IPS-NIHi7 (cell line): ENCODE measurements around the gene TMEM80.
"Not testable (repeated sequence)": the region's sequence is repeated elsewhere in the genome, so short reads cannot be mapped to it uniquely, and the experiment has no call there.

Source experiments
- DNase-seq: peaks from one replicate; pipeline ENCODE4 v3.0.0; 2012; ENCODE audit warnings: mixed read lengths; ENCODE audit errors: extremely low spot score

The TMEM80 gene

GRCh38 chr11:695538-696248 is at the start of gene TMEM80:
TSS of gene TMEM80 (plus strand) at chr11:695816. CDS start at chr11:695828, 12 bp downstream.
- peak; percentile 87 for DNase-seq

DNA sequence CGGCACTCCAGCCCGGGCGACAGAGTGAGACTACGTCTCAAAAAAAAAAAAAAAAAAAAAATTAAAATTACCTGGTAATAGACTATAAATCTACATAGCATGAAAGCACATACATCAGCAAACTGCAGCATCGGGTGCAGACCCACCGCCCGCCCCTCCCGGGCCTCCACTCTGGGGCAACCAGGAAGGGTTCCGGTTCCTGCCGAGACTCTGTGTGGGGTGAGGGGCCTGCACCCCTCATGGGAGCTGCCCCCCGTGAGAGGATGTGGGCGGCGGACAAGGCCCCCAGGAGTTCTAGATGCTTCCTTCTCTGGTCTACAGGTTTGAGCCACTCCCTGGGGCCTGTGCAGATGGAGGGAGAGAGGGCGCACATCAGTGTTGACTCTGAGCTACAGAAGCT is 49.4 kb upstream of the TMEM80 start:
- no peak for DNase-seq

- not testable (repeated sequence) for DNase-seq
These were observed 47.9 kb upstream of the TMEM80 start for GRCh38 chr11:647672-648158.

DNA sequence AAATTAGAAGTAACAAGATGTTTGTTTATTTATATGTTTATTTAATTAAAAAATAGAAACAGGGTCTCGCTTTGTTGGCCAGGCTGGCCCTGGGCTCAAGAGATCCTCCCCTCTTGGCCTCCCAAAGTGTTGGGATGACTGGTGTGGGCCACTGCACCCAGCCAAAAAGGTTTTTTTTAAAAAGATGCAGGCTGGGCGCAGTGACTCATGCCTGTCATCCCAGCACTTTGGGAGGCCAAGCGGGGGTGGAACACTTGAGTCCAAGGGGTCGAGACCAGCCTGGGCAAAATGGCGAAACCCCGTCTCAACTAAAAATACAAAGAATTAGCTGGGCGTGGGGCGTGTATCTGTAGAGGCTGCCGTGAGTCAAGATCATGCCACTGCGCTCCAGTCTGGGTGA is 45.1 kb upstream of the TMEM80 start:
- DNase-seq = no peak

- DNase-seq = not testable (repeated sequence)
These were observed 42.5 kb upstream of the TMEM80 start for GRCh38 chr11:653136-653535.

DNA sequence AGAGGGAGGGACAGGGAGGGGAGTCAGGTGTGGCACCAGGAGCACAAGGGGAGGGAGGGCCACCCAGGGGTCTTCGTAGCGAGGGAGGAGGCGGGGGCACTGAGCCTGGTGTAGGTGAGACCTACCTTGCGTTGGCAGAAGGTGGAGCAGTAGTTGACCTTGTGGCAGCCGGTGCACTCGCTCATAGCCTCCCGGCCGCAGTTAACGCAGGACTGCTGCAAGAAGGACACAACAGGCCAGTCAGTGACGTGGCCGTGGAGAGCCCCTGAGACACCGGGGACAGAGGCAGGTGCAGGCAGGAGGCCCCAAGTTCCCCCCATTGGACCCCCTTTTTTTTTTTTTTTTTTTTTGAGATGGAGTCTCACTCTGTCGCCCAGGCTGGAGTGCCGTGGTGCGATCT is 41.8 kb upstream of the TMEM80 start:
- no peak for DNase-seq

DNA sequence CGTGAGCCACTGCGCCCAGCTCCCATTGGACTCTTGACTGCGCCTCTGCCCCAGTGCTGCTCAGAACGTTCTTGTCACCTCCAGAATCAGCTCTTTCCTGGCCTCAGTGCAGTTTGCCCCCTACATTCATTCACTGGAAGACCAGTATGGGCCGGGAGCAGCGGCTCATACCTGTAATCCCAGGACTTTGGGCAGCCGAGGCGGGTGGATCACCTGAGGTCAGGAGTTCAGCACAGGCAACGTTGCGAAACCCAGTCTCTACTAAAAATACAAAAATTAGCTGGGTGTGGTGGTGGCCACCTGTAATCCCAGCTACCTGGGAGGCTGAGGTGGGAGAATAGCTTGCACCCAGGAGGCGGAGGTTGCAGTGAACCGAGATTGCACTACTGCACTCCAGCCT is 41.2 kb upstream of the TMEM80 start:
- DNase-seq = not testable (repeated sequence)

- no peak for DNase-seq
These were observed 40.4 kb upstream of the TMEM80 start for GRCh38 chr11:655036-655726.

DNA sequence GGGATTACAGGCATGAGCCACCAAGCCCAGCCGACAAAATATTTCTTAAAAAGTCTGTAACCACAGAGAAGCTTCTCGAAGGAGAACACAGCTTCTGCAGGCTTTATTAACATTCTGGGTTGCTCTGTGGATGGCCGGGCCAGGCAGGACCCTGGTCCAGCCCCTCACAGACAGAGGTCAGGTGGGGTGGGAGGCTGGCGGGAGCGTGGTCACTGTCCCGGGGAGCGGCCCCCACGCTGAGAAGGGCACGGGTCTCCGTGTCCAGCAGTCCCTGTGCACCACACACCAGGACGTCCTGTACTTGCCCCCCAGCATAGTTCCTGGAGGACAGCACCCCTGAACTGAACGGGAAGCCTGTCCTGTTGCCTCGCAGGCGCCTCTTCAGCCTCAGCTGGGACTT is 39.2 kb upstream of the TMEM80 start:
- DNase-seq = no peak

DNA sequence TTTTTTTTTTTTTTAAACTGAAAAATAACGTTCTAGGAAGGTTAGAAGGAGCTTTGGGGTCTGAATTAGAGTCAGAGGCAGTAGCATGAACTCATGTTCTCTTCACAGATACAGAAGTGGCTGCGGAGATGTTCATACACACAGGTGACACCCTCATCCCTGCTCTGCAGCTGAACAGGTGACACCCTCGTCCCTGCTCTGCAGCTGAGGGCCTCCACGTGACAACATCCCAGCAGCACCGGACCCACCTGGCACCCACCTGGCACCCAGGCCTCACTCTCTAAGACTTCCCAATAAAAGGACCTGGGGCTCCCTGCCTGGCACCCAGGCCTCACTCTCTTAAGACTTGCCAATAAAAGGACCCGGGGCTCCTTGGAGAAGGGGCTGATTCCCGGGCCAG is 38.8 kb upstream of the TMEM80 start:
- no peak for DNase-seq

- no peak for DNase-seq
These were observed 37.9 kb upstream of the TMEM80 start for GRCh38 chr11:657691-658126.

DNA sequence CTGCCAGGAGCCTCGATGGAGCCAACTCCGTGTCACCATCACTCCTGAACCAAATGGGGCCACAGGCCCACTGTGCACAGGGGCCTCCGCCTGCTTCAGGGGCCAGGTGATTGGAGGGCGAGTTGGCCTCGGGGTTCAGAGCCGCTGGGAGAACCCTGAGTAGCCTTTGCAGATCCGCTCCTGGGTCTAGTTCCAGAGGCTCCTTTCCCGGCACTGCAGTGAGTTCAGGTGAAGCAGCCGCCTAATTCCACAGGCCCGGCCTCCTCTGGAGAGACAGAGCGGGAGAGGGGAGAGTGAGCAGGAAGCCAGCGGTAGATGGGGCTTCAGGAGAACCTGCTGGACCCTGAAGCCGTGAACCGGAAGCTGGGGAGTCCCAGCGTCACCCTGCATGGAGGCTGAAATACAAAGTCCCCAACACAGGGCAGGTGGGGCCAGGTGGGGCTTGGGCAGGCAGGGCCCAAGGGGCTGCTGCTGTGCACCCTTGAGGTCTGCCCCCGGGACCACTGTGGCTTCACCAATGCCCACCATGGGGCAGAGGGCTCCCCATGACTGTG is 36.0 kb upstream of the TMEM80 start:
- no peak for DNase-seq

DNA sequence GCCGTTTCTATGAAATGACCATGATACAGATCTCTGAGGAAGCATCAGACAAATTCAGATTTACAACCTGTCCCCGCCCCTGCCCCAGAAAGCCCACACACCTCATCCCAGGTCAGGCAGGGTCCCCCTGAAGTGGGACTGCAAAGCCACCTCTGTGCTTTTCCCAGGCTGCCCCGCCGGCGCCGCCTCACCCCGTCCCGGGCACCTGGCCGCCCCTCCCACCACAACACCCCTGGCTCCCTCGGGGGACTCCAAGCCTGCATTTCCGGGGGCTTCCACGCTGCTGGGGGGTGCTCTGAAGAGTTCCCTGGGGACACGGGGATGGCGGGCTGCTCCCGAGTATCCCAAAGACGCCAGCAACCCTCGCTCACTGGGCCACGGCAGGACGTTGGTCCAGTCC is 35.3 kb upstream of the TMEM80 start:
- DNase-seq = no peak

- DNase-seq = no peak
These were observed 34.8 kb upstream of the TMEM80 start for GRCh38 chr11:660681-661444.

DNA sequence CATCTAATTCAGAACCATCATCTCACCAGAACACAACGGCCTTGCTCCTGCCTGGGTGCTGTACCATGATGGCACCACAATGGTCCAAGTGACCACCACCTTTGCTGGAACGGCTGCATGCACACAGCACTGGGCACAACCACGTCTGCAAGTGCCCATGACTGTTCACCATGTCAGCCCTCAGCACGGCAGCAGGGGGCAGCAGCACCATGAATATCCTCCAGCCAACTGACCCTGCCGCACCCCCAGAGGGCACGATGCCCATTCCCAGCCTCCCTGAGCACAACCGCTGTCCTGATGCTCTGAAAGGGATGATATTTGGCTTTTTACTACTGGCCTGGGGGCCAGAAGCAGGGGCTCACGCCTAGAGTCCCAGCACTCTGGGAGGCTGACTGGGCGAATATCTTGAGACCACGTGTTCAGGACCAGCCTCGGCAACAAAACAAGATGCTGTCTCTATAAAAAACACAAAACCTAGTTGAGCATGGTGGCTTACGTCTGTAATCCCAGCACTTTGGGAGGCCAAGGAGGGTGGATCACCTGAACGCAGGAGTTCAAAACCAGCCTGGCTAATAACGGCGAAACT is 32.8 kb upstream of the TMEM80 start:
- DNase-seq = peak; percentile 92

DNA sequence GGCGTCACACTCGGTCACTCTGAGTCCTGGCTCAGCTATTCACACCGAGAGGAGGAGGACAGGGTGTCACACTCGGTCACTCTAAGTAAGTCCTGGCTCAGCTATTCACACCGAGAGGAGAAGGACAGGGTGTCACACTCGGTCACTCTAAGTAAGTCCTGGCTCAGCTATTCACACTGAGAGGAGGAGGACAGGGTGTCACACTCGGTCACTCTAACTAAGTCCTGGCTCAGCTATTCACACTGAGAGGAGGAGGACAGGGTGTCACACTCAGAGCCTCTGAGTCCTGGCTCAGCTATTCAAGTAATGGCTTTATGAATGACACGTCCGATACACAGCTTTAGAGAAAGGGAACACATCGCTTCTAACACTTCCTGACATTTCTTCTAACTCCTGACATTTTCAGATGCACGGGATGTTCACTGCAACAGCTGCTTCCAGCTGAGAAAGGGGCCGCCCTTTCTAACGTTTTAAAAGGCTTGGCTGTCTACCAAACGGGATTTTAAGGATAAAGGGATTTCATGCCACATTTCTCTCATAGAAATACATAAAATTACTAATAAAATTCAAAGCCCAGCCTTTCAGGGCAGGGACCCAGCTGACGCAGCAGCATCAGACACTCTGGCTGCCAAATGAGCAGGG is 30.4 kb upstream of the TMEM80 start:
- DNase-seq = no peak

DNA sequence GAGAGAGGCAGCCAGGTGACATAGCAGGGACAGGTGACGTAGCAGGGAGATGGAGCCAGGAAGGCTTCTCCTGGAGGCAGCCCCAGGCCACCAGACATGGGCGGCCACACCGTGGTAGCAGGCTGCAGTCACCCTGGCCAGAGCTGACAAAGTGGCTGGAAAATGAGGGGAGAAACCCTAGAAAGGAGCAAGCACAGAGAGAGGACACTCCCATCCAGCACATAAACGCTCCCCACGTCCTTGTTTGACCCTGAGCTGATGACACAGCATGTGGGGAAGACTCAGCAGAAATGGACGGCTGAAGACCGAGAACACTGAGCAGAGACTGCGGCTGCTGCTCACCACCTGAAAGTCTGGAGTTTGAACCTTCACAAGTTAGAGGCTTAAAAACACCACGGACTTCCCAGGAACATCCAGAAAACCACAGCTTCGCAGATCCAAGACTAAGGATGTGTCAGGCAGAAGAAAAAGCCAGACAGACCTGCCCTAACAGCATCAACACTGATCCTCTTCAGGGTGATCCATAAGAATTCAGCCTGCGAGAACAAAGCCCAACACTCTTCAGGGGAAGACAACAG is 29.8 kb upstream of the TMEM80 start:
- no peak for DNase-seq

DNA sequence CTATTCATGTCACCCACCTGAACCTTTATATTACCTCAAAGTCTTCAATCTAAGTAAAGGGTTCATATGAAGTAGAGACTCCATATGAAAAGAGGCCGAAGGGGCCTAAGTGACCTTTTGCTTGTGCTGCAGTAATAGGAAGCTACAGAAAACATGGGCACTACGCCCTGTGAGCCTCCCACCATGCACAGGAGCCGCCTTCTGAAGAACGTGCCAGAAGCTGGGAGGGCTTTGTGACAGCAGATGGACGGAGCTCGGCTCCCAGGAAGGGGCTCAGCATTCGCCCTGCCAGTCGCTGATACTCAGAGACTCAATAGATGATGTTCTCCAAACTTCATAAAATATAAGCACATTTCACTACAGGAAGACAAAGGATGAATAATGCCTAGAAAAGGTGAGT is 21.8 kb upstream of the TMEM80 start:
- DNase-seq = no peak

DNA sequence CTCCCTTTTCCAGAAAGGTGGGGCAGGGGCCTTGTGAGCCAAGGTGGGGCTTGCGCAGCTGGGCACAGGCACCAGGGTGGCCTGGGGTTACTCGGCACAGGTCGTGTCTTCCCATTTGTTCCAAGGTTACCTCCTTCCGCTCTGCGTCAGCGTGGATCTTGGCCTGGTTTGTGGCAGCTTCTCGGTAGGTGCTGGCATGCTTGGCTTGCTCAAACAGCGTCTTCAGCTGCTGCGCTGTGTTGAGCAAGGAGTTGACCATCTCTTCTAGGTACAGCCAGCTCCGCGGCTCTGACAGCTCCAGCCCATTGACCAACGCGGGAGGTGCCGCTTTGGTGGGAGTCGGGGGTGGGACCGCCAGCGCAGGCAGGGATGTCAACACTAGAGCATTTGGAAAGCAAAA is 21.2 kb upstream of the TMEM80 start:
- peak; percentile 1 for DNase-seq

DNA sequence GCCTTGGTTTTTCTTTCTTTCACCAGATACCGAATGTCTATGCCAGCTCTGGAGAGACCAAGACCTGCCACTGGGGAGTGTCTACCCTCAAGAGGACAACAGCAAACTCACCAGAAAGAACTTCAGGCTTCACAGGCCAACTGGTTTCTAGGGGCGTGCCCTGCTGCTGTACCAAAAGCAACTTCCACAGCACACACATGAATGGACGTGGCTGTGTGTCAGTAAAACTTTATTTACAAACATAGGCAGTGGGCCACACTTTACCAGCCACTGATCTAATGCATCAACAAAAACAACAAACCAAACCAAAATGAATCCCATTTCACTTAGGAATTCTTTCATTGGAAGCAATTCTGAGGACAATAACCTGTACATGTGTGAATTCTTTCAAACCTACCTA is 17.3 kb upstream of the TMEM80 start:
- DNase-seq = no peak
